SU-DHL-6 (cell line): ENCODE results near the gene ZBTB7B.
A peak's percentile ranks its signal among the peaks of the same experiment; 100 is the strongest.

Experiments used
- H2AFZ ChIP-seq: fragments of 200-600 bp; sonication (generic); 2 replicates; pipeline ENCODE4 v1.6.1; 2014; ENCODE audit warnings: low read depth, mild to moderate bottlenecking, moderate library complexity, mixed read lengths, antibody characterized with exemption, low read length; ENCODE audit not compliant: severe bottlenecking
- H3F3A ChIP-seq: fragments of 200-600 bp; shearing (Covaris generic); 2 replicates; pipeline ENCODE4 v1.6.0; 2016; ENCODE audit warnings: antibody characterized with exemption, mild to moderate bottlenecking; ENCODE audit not compliant: insufficient read depth
- H3K27ac ChIP-seq: fragments of 200-600 bp; sonication (generic); 2 replicates; pipeline ENCODE4 v1.5.1; 2016; ENCODE audit warnings: low read depth, mild to moderate bottlenecking, low read length, moderate library complexity, mixed read lengths
- H3K27me3 ChIP-seq: fragments of 200-600 bp; sonication (generic), shearing (Covaris generic); 2 replicates; pipeline ENCODE4 v1.6.0; 2014; ENCODE audit warnings: mild to moderate bottlenecking, low read length
- H3K36me3 ChIP-seq: fragments of 200-600 bp; sonication (generic); 2 replicates; pipeline ENCODE4 v1.6.1; 2014; ENCODE audit warnings: mild to moderate bottlenecking, low read length, mixed read lengths
- H3K4me2 ChIP-seq: fragments of 300-600, 200-600 bp; shearing (Covaris generic), sonication (generic); 2 replicates; pipeline ENCODE4 v1.6.0; 2014; ENCODE audit warnings: low read length, low read depth, mild to moderate bottlenecking; ENCODE audit not compliant: poor library complexity, severe bottlenecking
- H3K4me3 ChIP-seq: fragments of 200-600 bp; sonication (generic); 2 replicates; pipeline ENCODE4 v1.5.1; 2014; ENCODE audit warnings: antibody characterized with exemption, low read length, mild to moderate bottlenecking, mixed read lengths; ENCODE audit not compliant: insufficient read depth, poor library complexity, severe bottlenecking
- H3K79me2 ChIP-seq: fragments of 200-600 bp; sonication (generic); 2 replicates; pipeline ENCODE4 v1.6.1; 2014; ENCODE audit warnings: mild to moderate bottlenecking, low read length, moderate library complexity; ENCODE audit not compliant: insufficient read depth
- H3K9ac ChIP-seq: fragments of 200-600 bp; sonication (generic); 2 replicates; pipeline ENCODE4 v1.7.0; 2014; ENCODE audit warnings: mild to moderate bottlenecking, low read length
- H3K9me2 ChIP-seq: fragments of 200-600 bp; sonication (generic); replicated peaks from 2 replicates; pipeline ENCODE4 v1.6.1; 2014; ENCODE audit warnings: low read length; ENCODE audit not compliant: insufficient read depth
- H3K9me3 ChIP-seq: fragments of 200-600 bp; sonication (generic); 2 replicates; pipeline ENCODE4 v1.6.1; 2014; ENCODE audit warnings: low read length, mixed read lengths; ENCODE audit not compliant: insufficient read depth
- H4K20me1 ChIP-seq: fragments of 200-600 bp; sonication (generic); 2 replicates; pipeline ENCODE4 v1.6.1; 2014; ENCODE audit warnings: low read depth, mild to moderate bottlenecking, antibody characterized with exemption, low read length, moderate library complexity, mixed read lengths
- CTCF ChIP-seq: fragments of 200-600 bp; sonication (generic); IDR thresholded peaks from one replicate; pipeline ENCODE4 v1.5.1; 2017; ENCODE audit warnings: antibody characterized with exemption, mild to moderate bottlenecking, low read length, moderate library complexity; ENCODE audit not compliant: insufficient read depth, poor library complexity, severe bottlenecking
- EZH2phosphoT487 ChIP-seq: fragments of 200-600 bp; sonication (generic), shearing (Covaris generic); conservative IDR thresholded peaks from 2 replicates; pipeline ENCODE4 v1.6.1; 2018; ENCODE audit warnings: mild to moderate bottlenecking, antibody characterized with exemption, low read length, moderate library complexity, mixed read lengths

Gene ZBTB7B

GRCh38 chr1:154969246-154969645, 33.4 kb upstream of the ZBTB7B start:
- no peaks in the 10 kb centered on the region for H4K20me1 ChIP-seq
- no peaks in the 10 kb centered on the region for H3K36me3 ChIP-seq
- H3K79me2 ChIP-seq = peaks cover 28% of the 10 kb centered on the region
- no peaks in the 10 kb centered on the region for H3K9me2 ChIP-seq
- H2AFZ ChIP-seq = no peak overlapping the region
- H3F3A ChIP-seq = peaks cover 16% of the 10 kb centered on the region; the same call in 1 of the 2 replicates
- TF ChIP-seq EZH2phosphoT487 = no peak
- TF ChIP-seq CTCF = no peak
- no peaks in the 10 kb centered on the region for H3K27me3 ChIP-seq
- no peaks in the 10 kb centered on the region for H3K9me3 ChIP-seq
- no peak overlapping the region for H3K27ac ChIP-seq
- no peak overlapping the region for H3K4me2 ChIP-seq
- H3K9ac ChIP-seq = no peak overlapping the region
- no peak overlapping the region for H3K4me3 ChIP-seq

- H4K20me1 ChIP-seq = no peaks in the 10 kb centered on the region
- peaks cover 29% of the 10 kb centered on the region for H3K79me2 ChIP-seq
Observed at GRCh38 chr1:154969860-154970452, 32.6 kb upstream of the ZBTB7B start.

GRCh38 chr1:154970631-154971340, 31.8 kb upstream of the ZBTB7B start, which contains the start of gene SHC1:
Gene SHC1, minus strand, starts transcription at chr1:154970747. Its CDS starts 221 bp downstream, at chr1:154970526.
- H4K20me1 ChIP-seq = no peaks in the 10 kb centered on the region
- H3K9ac ChIP-seq = peak within 1 kb of the TSS; percentile 18; the same call in 1 of the 2 replicates
- H3K9me2 ChIP-seq = no peaks in the 10 kb centered on the region
- no peaks in the 10 kb centered on the region for H3K9me3 ChIP-seq
- H2AFZ ChIP-seq = no peak within 1 kb of the TSS
- H3K36me3 ChIP-seq = no peaks in the 10 kb centered on the region
- H3K4me3 ChIP-seq = no peak within 1 kb of the TSS
- TF ChIP-seq CTCF = no peak
- no peak for TF ChIP-seq EZH2phosphoT487
- peaks cover 38% of the 10 kb centered on the region for H3K79me2 ChIP-seq
- H3F3A ChIP-seq = peaks cover 11% of the 10 kb centered on the region; the same call in 1 of the 2 replicates
- H3K27me3 ChIP-seq = no peaks in the 10 kb centered on the region
- H3K4me2 ChIP-seq = peak within 1 kb of the TSS; percentile 9
- no peak within 1 kb of the TSS for H3K27ac ChIP-seq

More at GRCh38 chr1:154969860-154970452, 32.6 kb upstream of the ZBTB7B start:
- peaks cover 11% of the 10 kb centered on the region; the same call in 1 of the 2 replicates for H3F3A ChIP-seq
- no peak for TF ChIP-seq CTCF
- no peak for TF ChIP-seq EZH2phosphoT487
- H3K9ac ChIP-seq = 0 out of 2 replicates have a peak overlapping the region, but pooled peaks have one; percentile 18
- H2AFZ ChIP-seq = no peak overlapping the region
- H3K27me3 ChIP-seq = no peaks in the 10 kb centered on the region
- H3K4me2 ChIP-seq = no peak overlapping the region
- H3K9me2 ChIP-seq = no peaks in the 10 kb centered on the region
- H3K27ac ChIP-seq = no peak overlapping the region
- no peaks in the 10 kb centered on the region for H3K36me3 ChIP-seq
- no peak overlapping the region for H3K4me3 ChIP-seq
- H3K9me3 ChIP-seq = no peaks in the 10 kb centered on the region
